ENCODE measurements around the gene BTRC. TPM values are rescaled to one million over a fixed set of nuclear protein-coding genes. Genes with fewer than 3 reads are reported as not detected.

Gene BTRC
- total RNA-seq, 2 donors from 2014 or later = 19.8 to 22.4 TPM

DNA sequence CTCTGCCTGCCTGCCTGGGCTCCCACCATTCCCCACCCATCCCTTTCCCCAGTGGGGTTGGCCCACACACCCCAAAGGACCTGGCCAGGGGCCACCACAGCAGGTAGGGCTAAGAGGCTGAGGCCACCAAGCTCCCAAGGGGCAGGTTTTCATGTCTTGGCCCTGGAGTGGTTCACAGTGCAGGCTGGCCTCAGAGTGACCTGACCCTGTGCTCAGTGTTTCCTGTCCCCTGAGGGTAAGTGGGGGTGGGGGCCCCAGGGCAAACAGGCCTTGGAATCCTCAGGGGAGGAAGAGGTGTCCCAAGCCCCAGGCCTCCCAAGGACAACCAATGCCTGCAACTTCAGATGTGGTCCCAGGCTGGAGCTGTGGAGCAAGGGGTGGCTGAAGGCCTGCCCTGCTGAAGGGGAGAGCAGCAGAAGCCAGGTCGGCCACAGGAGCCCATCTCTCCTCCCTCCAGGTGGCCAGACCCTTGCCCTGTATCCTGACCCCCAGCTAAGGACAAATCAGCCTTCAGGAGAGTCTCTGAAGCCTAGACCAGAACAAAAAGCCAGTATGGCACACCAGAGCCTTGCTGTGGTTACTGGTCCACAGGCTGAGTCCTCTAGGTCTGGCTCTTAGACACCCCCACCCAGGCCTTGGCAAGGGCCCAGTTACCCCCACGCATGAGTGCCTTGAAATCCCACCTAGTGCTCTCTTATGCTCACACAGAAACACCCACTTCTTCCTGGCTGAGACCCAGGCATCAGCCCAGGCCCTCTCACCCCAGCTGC lies 206.5 kb downstream of the BTRC start:
- Histone ChIP-seq H3K36me3 (no peaks in the 10 kb centered on the region), H3K27ac (no peak overlapping the region), H3K9me3 (no peaks in the 10 kb centered on the region), H3K4me3 (no peak overlapping the region), H3K4me1 (no peaks in the 10 kb centered on the region), H3K27me3 (no peaks in the 10 kb centered on the region)
- TF ChIP-seq, protein P1, sequence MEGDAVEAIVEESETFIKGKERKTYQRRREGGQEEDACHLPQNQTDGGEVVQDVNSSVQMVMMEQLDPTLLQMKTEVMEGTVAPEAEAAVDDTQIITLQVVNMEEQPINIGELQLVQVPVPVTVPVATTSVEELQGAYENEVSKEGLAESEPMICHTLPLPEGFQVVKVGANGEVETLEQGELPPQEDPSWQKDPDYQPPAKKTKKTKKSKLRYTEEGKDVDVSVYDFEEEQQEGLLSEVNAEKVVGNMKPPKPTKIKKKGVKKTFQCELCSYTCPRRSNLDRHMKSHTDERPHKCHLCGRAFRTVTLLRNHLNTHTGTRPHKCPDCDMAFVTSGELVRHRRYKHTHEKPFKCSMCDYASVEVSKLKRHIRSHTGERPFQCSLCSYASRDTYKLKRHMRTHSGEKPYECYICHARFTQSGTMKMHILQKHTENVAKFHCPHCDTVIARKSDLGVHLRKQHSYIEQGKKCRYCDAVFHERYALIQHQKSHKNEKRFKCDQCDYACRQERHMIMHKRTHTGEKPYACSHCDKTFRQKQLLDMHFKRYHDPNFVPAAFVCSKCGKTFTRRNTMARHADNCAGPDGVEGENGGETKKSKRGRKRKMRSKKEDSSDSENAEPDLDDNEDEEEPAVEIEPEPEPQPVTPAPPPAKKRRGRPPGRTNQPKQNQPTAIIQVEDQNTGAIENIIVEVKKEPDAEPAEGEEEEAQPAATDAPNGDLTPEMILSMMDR (IDR thresholded peaks at IDR 0.05) = no peak
- DNase-seq (ENCODE audit: low spot score) = peak; percentile 42

DNA sequence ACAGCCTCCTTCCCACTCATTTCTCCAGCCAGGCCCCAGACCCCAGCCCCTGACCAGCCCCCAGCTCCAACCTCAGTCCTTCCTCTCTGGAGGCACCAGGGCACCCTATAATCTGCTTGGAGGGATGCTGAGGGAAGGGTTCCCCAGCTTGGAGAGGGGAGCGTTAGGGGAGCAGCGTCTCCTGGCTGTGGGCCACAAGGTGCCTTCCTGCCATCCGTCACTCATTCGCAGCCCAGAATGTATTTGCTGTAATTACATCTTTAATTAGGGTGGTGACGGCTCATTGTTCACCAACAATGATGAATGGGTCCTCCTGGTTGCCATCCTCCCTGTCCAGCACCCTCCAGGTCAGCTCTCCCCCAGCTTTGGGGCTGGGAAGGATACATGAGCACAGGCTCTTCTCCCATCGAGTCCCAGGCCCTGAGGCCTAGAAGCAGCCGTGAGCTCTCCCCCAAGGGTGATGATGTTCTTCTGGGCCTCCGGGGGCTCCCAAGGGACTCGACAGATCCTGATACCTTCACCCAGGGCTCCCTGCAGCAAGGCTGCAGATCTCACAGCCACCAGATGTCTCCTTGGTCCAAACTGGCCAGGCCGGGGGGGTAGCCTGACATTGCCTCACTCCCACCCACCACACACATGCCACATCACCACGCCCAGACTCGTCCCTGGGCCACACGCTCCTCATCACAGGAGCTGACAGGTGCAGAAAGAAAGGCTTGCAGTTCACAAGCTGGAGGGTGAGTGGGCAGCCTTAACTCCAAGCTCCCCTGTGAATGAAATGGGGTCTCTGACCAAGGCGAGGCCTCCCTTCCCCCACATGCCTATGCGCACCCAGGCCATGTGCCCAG lies 207.3 kb downstream of the BTRC start:
- no peak overlapping the region for H3K4me3 ChIP-seq
- no peaks in the 10 kb centered on the region for H3K36me3 ChIP-seq
- peaks cover 0 to 3% of the 10 kb centered on the region in 2 donors for H3K4me1 ChIP-seq
- no peak for DNase-seq (ENCODE audit: low spot score)
- no peak overlapping the region for H3K27ac ChIP-seq
- H3K27me3 ChIP-seq = peaks cover 0 to 3% of the 10 kb centered on the region in 2 donors
- TF ChIP-seq, protein P1 (IDR thresholded peaks at IDR 0.05) = no peak
- H3K9me3 ChIP-seq = no peaks in the 10 kb centered on the region

GRCh38 chr10:101562231-101562630 lies 208.3 kb downstream of the BTRC start:
- H3K27me3 ChIP-seq = peaks cover 0 to 11% of the 10 kb centered on the region in 2 donors
- H3K4me3 ChIP-seq = no peak overlapping the region
- H3K27ac ChIP-seq = no peak overlapping the region
- TF ChIP-seq, protein P1 (IDR thresholded peaks at IDR 0.05) = no peak
- H3K9me3 ChIP-seq = no peaks in the 10 kb centered on the region
- DNase-seq (ENCODE audit: low spot score) = no peak
- peaks cover 0 to 9% of the 10 kb centered on the region in 2 donors for H3K4me1 ChIP-seq
- H3K36me3 ChIP-seq = no peaks in the 10 kb centered on the region

DNA sequence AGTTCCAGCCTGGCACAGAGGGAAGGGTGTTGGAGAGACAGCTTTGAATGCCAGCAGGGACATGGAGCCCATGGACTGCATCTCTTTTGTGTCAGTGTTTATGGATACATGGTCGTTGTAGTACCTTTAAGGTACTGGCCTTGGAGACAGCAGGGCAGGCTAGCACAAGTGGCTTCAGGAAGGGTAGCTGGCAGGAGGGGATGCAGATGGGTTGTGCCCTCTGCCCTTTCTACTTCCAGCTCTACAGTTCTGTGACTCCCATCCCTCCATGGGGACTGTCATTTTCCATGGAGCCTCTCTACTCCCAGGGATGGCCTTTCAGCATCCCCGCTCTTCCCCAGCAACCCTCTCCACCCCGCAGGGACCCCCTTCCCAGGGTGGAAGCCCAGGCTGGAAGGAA lies 209.0 kb downstream of the BTRC start:
- no peaks in the 10 kb centered on the region for H3K9me3 ChIP-seq
- no peak overlapping the region for H3K4me3 ChIP-seq
- H3K27ac ChIP-seq = no peak overlapping the region
- no peaks in the 10 kb centered on the region for H3K36me3 ChIP-seq
- H3K4me1 ChIP-seq = peaks cover 0 to 9% of the 10 kb centered on the region in 2 donors
- peaks cover 0 to 11% of the 10 kb centered on the region in 2 donors for H3K27me3 ChIP-seq
- TF ChIP-seq, protein P1 (IDR thresholded peaks at IDR 0.05) = no peak
- no peak for DNase-seq (ENCODE audit: low spot score)

GRCh38 chr10:101563497-101564040 lies 209.6 kb downstream of the BTRC start:
- Histone ChIP-seq H3K36me3 (no peaks in the 10 kb centered on the region), H3K9me3 (no peaks in the 10 kb centered on the region), H3K4me3 (no peak overlapping the region), H3K4me1 (peaks cover 0 to 9% of the 10 kb centered on the region in 2 donors), H3K27me3 (peaks cover 0 to 11% of the 10 kb centered on the region in 2 donors), H3K27ac (no peak overlapping the region)
- TF ChIP-seq, protein P1 (IDR thresholded peaks at IDR 0.05) = no peak
- no peak for DNase-seq (ENCODE audit: low spot score)
